Adrenal gland (tissue), 5 donors: Measurements from ENCODE around the gene ARIH2.

ENCODE experiments used
- CTCF ChIP-seq, 6 experiments: fragments of 450-650 bp in 4 of 6; fragments of 200-600 bp in 2 of 6; sonication (generic) in 1 of 6; IDR thresholded peaks; 1 replicate in 5 of 6; 2 replicates in 1 of 6; pipeline versions ENCODE4 v1.5.1 to v1.8.0; 2016 to 2021; ENCODE audit warnings: antibody characterized with exemption in 6 of 6, mild to moderate bottlenecking in 2 of 6, moderate library complexity in 1 of 6
- POLR2A ChIP-seq, 2 donors: fragments of 450-650 bp; IDR thresholded peaks; one replicate each; pipeline ENCODE4 v1.6.1; 2017; ENCODE audit warnings: antibody characterized with exemption in 2 of 2, mild to moderate bottlenecking in 2 of 2, moderate library complexity in 1 of 2
- donor health status: DM: no; HTN: no; CAD: no.

- TF ChIP-seq CTCF (IDR thresholded peaks at IDR 0.05) (no peak), POLR2A (IDR thresholded peaks at IDR 0.05) (no peak)
Observed at GRCh38 chr3:49017229-49017970, 98.8 kb downstream of the ARIH2 start.
